Measurements from ENCODE around the gene CHD1L. TPM values are rescaled to one million over a fixed set of nuclear protein-coding genes. Genes with fewer than 3 reads are reported as not detected.

CHD1L gene
- total RNA-seq, 1 donor from 2014 or later, result 67.1 TPM

DNA sequence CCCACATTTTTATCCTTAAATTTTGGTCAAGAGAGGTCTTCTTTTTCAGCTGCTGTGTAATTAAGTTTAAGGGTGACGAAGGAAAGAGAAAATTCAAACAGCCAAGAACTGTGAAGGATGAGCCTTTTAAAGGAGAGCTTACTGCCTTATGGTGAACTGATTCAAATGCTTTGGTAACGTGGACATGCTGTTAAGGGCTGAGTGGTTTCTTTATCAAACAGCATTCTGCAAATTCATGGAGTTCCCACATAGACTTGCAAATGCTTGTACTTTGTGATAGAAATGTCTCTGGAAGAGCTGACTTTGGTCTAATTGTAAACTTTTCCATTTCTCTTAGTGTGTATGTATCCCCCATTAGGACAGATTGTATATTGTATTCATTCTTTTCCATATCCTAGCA lies 93.8 kb downstream of the CHD1L start:
- peaks cover 24% of the 10 kb centered on the region for H3K27me3 Mint-ChIP-seq
- DNase-seq (ENCODE audit: extremely low spot score, unreplicated experiment), result no peak
- no peaks in the 10 kb centered on the region for H3K9me3 Mint-ChIP-seq
- no peaks in the 10 kb centered on the region for H3K4me1 Mint-ChIP-seq (ENCODE audit: unreplicated experiment)
- no peak overlapping the region for H3K4me3 Mint-ChIP-seq
- TF ChIP-seq, protein P1, sequence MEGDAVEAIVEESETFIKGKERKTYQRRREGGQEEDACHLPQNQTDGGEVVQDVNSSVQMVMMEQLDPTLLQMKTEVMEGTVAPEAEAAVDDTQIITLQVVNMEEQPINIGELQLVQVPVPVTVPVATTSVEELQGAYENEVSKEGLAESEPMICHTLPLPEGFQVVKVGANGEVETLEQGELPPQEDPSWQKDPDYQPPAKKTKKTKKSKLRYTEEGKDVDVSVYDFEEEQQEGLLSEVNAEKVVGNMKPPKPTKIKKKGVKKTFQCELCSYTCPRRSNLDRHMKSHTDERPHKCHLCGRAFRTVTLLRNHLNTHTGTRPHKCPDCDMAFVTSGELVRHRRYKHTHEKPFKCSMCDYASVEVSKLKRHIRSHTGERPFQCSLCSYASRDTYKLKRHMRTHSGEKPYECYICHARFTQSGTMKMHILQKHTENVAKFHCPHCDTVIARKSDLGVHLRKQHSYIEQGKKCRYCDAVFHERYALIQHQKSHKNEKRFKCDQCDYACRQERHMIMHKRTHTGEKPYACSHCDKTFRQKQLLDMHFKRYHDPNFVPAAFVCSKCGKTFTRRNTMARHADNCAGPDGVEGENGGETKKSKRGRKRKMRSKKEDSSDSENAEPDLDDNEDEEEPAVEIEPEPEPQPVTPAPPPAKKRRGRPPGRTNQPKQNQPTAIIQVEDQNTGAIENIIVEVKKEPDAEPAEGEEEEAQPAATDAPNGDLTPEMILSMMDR (conservative IDR thresholded peaks at IDR 0.05), result no peak
- H3K27ac Mint-ChIP-seq, result no peak overlapping the region
- H3K36me3 Mint-ChIP-seq, result no peaks in the 10 kb centered on the region

DNA sequence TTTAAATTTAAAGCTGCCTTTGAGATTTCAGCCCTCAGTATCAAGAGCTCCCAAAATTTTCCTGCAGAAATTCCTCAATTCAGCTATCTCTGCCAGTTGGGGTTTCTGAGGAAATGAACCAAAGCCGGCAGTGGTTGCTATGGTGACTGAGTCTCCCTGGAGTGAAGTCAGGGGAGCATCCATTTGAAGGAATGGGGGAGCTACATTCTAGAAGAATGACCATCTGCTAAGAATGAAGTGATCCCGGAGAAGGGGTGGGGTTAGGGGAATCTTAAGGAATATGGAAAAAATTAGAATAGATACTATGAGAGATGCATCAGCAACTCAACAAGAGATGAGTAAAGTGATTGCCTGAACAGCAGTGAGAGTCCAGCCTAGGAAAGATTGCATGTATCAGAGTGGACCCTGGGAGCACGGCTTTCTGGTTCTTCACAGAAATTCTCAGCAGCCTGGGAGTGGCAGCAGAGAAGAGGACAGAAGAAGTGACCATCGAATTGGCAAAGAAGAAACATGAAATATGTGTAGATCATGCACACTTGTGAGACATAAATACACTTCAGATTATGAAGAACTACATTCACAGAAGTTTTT lies 94.7 kb downstream of the CHD1L start:
- Mint-ChIP-seq H3K27ac (no peak overlapping the region), H3K4me1 (ENCODE audit: unreplicated experiment) (no peaks in the 10 kb centered on the region), H3K4me3 (no peak overlapping the region), H3K27me3 (peaks cover 30% of the 10 kb centered on the region), H3K36me3 (no peaks in the 10 kb centered on the region), H3K9me3 (no peaks in the 10 kb centered on the region)
- DNase-seq (ENCODE audit: extremely low spot score, unreplicated experiment), result no peak
- TF ChIP-seq, protein P1 (conservative IDR thresholded peaks at IDR 0.05), result no peak

DNA sequence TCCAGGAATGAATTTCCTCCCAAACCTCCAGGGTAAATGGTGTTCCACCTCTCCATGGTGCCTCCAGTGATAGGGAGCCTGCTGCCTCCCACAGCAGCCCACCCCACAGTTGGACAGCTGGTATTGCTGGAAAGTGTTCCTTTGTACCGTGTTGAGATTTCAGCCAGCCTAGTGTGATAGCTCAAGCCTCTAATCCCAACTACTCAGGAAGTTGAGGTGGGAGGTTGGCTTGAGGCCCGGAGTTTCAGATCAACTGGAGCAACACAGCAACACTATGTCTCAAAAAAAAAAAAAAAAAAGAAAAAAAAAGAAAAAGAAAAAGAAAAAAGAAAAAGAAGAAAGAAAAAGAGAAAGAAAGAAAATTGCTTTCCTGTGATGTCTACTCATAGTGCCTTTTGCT lies 96.1 kb downstream of the CHD1L start:
- Mint-ChIP-seq H3K36me3 (no peaks in the 10 kb centered on the region), H3K27ac (no peak overlapping the region), H3K4me3 (no peak overlapping the region), H3K27me3 (peaks cover 28% of the 10 kb centered on the region), H3K9me3 (no peaks in the 10 kb centered on the region), H3K4me1 (ENCODE audit: unreplicated experiment) (no peaks in the 10 kb centered on the region)
- TF ChIP-seq, protein P1 (conservative IDR thresholded peaks at IDR 0.05), result no peak
- no peak for DNase-seq (ENCODE audit: extremely low spot score, unreplicated experiment)

DNA sequence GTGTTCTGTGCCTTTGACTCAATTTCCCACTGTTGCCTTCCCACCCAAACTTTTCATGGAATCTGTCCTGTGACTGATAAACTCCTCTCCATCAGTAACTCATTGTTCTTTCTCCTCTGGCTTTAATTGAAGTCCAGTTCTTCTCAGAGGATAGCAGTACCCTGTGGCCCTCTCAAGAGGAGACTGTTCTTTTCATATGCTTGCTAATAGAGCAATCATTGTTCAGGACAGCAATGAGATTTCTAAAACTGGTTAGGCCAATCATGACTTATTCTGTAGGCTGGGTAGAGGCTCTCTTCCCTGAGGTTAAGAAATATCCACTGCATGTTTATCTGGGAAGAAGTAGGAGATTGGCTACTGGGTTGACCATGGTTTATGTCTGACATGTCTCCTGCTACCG lies 98.8 kb downstream of the CHD1L start:
- Mint-ChIP-seq H3K4me1 (ENCODE audit: unreplicated experiment) (no peaks in the 10 kb centered on the region), H3K36me3 (no peaks in the 10 kb centered on the region), H3K4me3 (no peak overlapping the region), H3K27me3 (peaks cover 34% of the 10 kb centered on the region), H3K9me3 (peaks cover 6% of the 10 kb centered on the region), H3K27ac (no peak overlapping the region)
- no peak for DNase-seq (ENCODE audit: extremely low spot score, unreplicated experiment)
- TF ChIP-seq, protein P1 (conservative IDR thresholded peaks at IDR 0.05), result no peak

Other genes starting within 250 kb of the CHD1L start
- gene PRKAB2, start 70.2 kb upstream of the CHD1L start, total RNA-seq (ENCODE audit: low replicate concordance), result 16.9 and 23.1 TPM in 2 replicates
- gene FMO5, start 17.3 kb upstream of the CHD1L start, total RNA-seq (ENCODE audit: low replicate concordance), result 2.4 and 3.8 TPM in 2 replicates